OCI-LY1 (cell line): ENCODE data around the gene CERS6.

ENCODE experiments used
- EZH2 ChIP-seq: fragments of 200-600 bp; sonication (generic), shearing (Covaris generic); IDR thresholded peaks from 2 replicates; pipeline ENCODE4 v1.8.0; 2017; ENCODE audit warnings: borderline replicate concordance, mixed run types, mild to moderate bottlenecking, antibody characterized with exemption, low read length, moderate library complexity, mixed read lengths
- TF ChIP-seq, protein P1 (sequence below): fragments of 200-600 bp; sonication (generic), shearing (Covaris generic); IDR thresholded peaks from 2 replicates; pipeline ENCODE4 v1.5.1; 2017; ENCODE audit warnings: mild to moderate bottlenecking, antibody characterized with exemption, low read length, moderate library complexity, mixed read lengths

DNA sequence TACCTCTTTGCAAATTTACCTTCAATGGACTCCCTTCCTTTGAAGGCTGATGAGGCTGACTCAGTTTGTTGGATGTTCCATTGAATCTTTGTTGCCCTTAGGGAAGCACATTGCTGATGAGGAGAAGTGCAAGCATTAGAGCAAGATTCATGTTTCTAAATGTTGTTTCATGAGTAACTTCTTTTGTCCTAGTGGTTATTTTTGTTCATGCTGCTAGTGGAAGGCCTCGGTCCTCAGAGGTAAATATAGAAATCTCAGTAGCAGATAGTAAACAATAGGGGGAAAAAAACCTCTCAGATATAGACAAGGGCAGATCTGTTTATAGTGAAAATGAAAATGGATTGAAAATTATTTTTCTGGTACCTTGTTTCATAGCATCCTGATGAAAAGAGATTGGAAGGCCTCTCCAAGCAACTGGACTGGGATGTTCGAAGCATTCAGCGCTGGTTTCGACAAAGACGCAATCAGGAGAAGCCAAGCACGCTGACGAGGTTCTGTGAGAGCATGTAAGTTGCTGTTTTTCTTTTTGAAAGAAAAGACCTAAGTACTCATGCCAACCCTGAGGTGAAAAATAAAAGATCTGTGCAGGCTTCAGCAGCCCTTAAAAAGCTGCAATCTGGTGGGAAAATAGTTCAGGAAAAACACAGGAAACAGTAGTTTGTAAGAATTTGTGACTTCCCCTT, 104.9 kb downstream of the CERS6 start:
- TF ChIP-seq, protein P1, sequence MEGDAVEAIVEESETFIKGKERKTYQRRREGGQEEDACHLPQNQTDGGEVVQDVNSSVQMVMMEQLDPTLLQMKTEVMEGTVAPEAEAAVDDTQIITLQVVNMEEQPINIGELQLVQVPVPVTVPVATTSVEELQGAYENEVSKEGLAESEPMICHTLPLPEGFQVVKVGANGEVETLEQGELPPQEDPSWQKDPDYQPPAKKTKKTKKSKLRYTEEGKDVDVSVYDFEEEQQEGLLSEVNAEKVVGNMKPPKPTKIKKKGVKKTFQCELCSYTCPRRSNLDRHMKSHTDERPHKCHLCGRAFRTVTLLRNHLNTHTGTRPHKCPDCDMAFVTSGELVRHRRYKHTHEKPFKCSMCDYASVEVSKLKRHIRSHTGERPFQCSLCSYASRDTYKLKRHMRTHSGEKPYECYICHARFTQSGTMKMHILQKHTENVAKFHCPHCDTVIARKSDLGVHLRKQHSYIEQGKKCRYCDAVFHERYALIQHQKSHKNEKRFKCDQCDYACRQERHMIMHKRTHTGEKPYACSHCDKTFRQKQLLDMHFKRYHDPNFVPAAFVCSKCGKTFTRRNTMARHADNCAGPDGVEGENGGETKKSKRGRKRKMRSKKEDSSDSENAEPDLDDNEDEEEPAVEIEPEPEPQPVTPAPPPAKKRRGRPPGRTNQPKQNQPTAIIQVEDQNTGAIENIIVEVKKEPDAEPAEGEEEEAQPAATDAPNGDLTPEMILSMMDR: no peak
- no peak for TF ChIP-seq EZH2
